ENCODE measurements around the gene MYL12A.

The MYL12A gene

GRCh38 chr18:3209859-3210569 is 37.6 kb upstream of the MYL12A start:
- H3K4me3 ChIP-seq (ENCODE audit: low read depth, low read length), result no peak overlapping the region
- DNase-seq (ENCODE audit: low read depth), result no peak
- TF ChIP-seq CTCF (IDR thresholded peaks at IDR 0.05; ENCODE audit: low read depth, low read length) (no peak), MAX (IDR thresholded peaks at IDR 0.05; ENCODE audit: low read depth, low read length) (no peak), POLR2A (IDR thresholded peaks at IDR 0.05; ENCODE audit: extremely low read depth, insufficient read length) (no peak), MYC (IDR thresholded peaks at IDR 0.05; ENCODE audit: low read depth, low read length) (no peak)

DNA sequence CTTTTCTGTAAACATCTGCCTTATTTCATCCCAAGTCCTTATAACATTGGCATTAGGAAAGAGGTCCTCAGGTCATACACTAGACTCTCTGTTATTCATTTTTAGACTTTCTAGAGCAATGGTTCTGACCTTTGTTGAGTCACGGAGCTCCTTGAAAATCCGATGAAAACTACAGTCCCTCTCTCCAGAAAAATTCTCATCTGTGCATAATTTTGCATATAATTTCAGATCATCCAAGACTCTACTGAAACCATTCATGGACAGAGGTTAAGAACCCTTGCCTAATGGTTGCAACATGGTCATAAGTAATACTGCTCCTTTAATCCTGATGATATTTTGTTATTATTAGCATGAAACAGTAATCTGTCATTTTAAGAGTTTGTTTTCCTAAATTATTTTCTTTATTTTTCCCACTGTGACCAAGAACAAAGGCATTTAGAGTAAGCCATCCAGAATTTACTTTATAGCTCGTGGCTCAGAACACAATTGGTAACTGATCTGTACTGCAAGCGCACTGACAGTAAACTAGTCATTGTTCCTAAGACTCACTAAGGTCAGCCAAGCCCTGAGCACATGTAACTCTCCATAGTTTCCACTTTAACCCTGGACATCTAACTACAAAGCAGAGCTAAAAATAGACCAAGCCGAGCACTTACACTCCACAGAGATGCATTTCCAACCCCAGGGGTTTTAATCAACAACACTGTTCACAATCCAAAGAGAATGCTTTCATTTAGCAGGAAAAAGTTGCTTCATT is 36.2 kb upstream of the MYL12A start:
- no peak overlapping the region for H3K4me3 ChIP-seq (ENCODE audit: low read depth, low read length)
- DNase-seq (ENCODE audit: low read depth), result no peak
- TF ChIP-seq CTCF (IDR thresholded peaks at IDR 0.05; ENCODE audit: low read depth, low read length) (no peak), MAX (IDR thresholded peaks at IDR 0.05; ENCODE audit: low read depth, low read length) (no peak), MYC (IDR thresholded peaks at IDR 0.05; ENCODE audit: low read depth, low read length) (no peak), POLR2A (IDR thresholded peaks at IDR 0.05; ENCODE audit: extremely low read depth, insufficient read length) (no peak)

DNA sequence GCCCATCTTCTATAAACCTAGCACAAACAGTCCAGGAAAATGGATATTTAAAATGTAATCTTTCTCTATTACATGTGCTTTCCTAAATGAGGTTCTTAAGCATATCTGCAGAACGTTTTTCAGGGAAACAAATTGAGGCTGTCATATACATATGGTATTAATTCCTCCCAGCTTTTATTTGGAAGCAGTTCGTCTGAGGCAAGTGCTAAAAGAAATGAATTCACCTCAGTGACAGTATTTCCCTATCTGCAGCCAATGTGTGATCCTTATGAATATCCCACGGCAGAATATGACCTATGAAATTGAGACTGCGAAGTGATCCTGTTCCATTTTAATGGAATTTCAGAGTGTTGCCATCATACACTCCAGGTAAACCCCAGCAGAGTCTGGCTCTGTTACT is 34.9 kb upstream of the MYL12A start:
- no peak overlapping the region for H3K4me3 ChIP-seq (ENCODE audit: low read depth, low read length)
- DNase-seq (ENCODE audit: low read depth), result no peak
- no peak for TF ChIP-seq MAX (IDR thresholded peaks at IDR 0.05; ENCODE audit: low read depth, low read length)
- no peak for TF ChIP-seq MYC (IDR thresholded peaks at IDR 0.05; ENCODE audit: low read depth, low read length)
- TF ChIP-seq CTCF (IDR thresholded peaks at IDR 0.05; ENCODE audit: low read depth, low read length), result no peak
- TF ChIP-seq POLR2A (IDR thresholded peaks at IDR 0.05; ENCODE audit: extremely low read depth, insufficient read length), result no peak

GRCh38 chr18:3213300-3214059 is 34.1 kb upstream of the MYL12A start:
- no peak overlapping the region for H3K4me3 ChIP-seq (ENCODE audit: low read depth, low read length)
- peak; percentile 44 for DNase-seq (ENCODE audit: low read depth)
- no peak for TF ChIP-seq MYC (IDR thresholded peaks at IDR 0.05; ENCODE audit: low read depth, low read length)
- TF ChIP-seq MAX (IDR thresholded peaks at IDR 0.05; ENCODE audit: low read depth, low read length), result no peak
- TF ChIP-seq POLR2A (IDR thresholded peaks at IDR 0.05; ENCODE audit: extremely low read depth, insufficient read length), result no peak
- TF ChIP-seq CTCF (IDR thresholded peaks at IDR 0.05; ENCODE audit: low read depth, low read length), result no peak

DNA sequence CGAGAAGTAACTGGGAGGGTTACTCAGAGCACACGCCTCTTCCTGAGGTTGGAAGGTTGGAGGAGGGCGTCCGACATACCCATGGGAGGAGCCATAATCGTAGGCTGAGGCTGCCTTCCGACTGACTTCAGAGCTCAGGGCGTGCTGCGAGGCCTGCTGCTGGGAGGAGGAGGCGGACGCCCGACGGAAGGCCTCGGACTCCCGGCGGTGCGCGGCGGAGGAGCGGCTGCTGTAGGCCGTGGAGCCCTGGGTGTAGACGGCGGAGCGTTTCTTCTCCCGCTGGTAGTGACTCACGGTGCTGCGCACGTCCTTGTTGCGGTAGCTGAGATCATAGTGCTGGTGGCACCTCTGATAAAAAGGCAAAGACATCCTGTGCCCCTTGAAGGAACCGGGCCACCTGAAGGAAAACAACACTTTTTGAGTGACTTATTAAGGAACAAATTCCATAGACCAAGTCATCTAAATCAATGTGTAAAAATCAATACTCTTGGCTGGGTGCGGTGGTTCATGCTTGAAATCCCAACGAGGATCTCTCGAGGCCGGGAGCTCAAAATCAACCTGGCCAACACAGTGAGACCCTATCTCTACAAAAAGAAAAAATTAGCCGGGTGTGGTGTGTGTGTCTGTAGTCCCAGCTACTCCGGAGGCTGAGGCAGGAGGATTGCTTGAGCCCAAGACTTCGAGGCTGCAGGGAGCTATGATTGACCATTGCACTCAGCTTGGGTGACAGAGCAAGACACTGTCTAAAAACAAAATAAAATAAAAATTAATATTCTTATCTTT is 32.6 kb upstream of the MYL12A start:
- TF ChIP-seq MYC (IDR thresholded peaks at IDR 0.05; ENCODE audit: low read depth, low read length), result no peak
- no peak for TF ChIP-seq POLR2A (IDR thresholded peaks at IDR 0.05; ENCODE audit: extremely low read depth, insufficient read length)
- no peak for TF ChIP-seq MAX (IDR thresholded peaks at IDR 0.05; ENCODE audit: low read depth, low read length)
- no peak for TF ChIP-seq CTCF (IDR thresholded peaks at IDR 0.05; ENCODE audit: low read depth, low read length)
- DNase-seq (ENCODE audit: low read depth), result no peak
- H3K4me3 ChIP-seq (ENCODE audit: low read depth, low read length), result no peak overlapping the region

Measured in NB4 (cell line).